ENCODE results near the gene IPO8.

DNA sequence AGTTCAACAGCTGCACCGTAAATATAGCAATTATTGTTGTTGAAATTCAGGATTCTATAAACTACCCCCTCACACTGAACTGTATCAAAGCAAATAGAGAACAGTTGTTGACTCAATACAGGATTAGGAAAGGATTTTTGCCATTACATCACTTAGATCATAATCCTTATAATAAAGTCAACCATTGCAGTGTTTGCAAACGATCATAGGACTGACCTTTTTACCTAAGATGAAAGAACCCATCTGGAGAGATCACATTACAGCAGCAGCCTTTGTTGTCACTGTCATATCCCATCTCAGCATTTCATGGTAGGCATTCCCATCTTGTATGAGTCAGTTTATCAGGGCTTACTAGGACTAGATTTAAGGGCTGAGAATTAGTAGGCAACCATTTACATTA, 96.1 kb downstream of the IPO8 start:
- TF ChIP-seq REST (IDR thresholded peaks at IDR 0.05; ENCODE audit: low read depth) (no peak), CEBPB (IDR thresholded peaks at IDR 0.05) (no peak), YY1 (IDR thresholded peaks at IDR 0.05; ENCODE audit: low read depth) (no peak), RAD21 (IDR thresholded peaks at IDR 0.05; ENCODE audit: low read depth) (no peak), FOXM1 (IDR thresholded peaks at IDR 0.05; ENCODE audit: borderline replicate concordance, low read depth) (no peak), TCF12 (IDR thresholded peaks at IDR 0.05; ENCODE audit: low read depth) (no peak), EGR1 (IDR thresholded peaks at IDR 0.05) (no peak)
- TF ChIP-seq, protein P1, sequence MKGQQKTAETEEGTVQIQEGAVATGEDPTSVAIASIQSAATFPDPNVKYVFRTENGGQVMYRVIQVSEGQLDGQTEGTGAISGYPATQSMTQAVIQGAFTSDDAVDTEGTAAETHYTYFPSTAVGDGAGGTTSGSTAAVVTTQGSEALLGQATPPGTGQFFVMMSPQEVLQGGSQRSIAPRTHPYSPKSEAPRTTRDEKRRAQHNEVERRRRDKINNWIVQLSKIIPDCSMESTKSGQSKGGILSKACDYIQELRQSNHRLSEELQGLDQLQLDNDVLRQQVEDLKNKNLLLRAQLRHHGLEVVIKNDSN (IDR thresholded peaks at IDR 0.05): no peak
- TF ChIP-seq, protein P2, sequence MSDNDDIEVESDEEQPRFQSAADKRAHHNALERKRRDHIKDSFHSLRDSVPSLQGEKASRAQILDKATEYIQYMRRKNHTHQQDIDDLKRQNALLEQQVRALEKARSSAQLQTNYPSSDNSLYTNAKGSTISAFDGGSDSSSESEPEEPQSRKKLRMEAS (IDR thresholded peaks at IDR 0.05): no peak
